HEK293 (cell line): ENCODE data around the gene PPP2R2D.

Source experiments
- OSR2 ChIP-seq: fragments of 450-650 bp; formaldehyde crosslinking; IDR thresholded peaks from 2 replicates; pipeline ENCODE4 v1.5.1; 2016; ENCODE audit warnings: missing biosample characterization, missing genetic modification characterization
- PBX3 ChIP-seq: sonication (generic); formaldehyde crosslinking; IDR thresholded peaks from 2 replicates; pipeline ENCODE4 v1.8.1; 2022; ENCODE audit warnings: mild to moderate bottlenecking, moderate library complexity, missing genetic modification reagents
- REST ChIP-seq: fragments of 450-650 bp; formaldehyde crosslinking; IDR thresholded peaks from 2 replicates; pipeline ENCODE4 v1.5.1; 2016; ENCODE audit warnings: missing biosample characterization, missing genetic modification characterization
- ZBTB11 ChIP-seq: fragments of 450-650 bp; formaldehyde crosslinking; conservative IDR thresholded peaks from 2 replicates; pipeline ENCODE4 v1.5.1; 2016; ENCODE audit warnings: low read depth, missing biosample characterization, missing genetic modification characterization
- ZBTB20 ChIP-seq: fragments of 450-650 bp; formaldehyde crosslinking; IDR thresholded peaks from 2 replicates; pipeline ENCODE4 v1.5.1; 2016; ENCODE audit warnings: missing biosample characterization, missing genetic modification characterization
- ZNF274 ChIP-seq, 2 experiments: fragments of 200-500 bp in 1 of 2; fragments of 450-650 bp in 1 of 2; sonication (Bioruptor generic) in 1 of 2; formaldehyde crosslinking in 1 of 2; IDR thresholded peaks; 2 replicates each; pipeline versions ENCODE4 v1.5.1 to v1.6.1; 2014 to 2016; ENCODE audit warnings: borderline replicate concordance in 1 of 2, inconsistent platforms in 1 of 2, low read length in 1 of 2, missing biosample characterization in 1 of 2, missing genetic modification characterization in 1 of 2
- ZNF324 ChIP-seq: fragments of 450-650 bp; formaldehyde crosslinking; IDR thresholded peaks from 2 replicates; pipeline ENCODE4 v1.5.1; 2016; ENCODE audit warnings: missing biosample characterization, missing genetic modification characterization
- ZNF335 ChIP-seq: fragments of 450-650 bp; formaldehyde crosslinking; conservative IDR thresholded peaks from 2 replicates; pipeline ENCODE4 v1.5.1; 2016; ENCODE audit warnings: missing biosample characterization, missing genetic modification characterization
- ZNF596 ChIP-seq: fragments of 450-650 bp; IDR thresholded peaks from 2 replicates; pipeline ENCODE4 v1.5.0; 2018; ENCODE audit warnings: missing biosample characterization, mild to moderate bottlenecking, missing genetic modification characterization, moderate library complexity
- ZNF837 ChIP-seq: fragments of 450-650 bp; formaldehyde crosslinking; IDR thresholded peaks from 2 replicates; pipeline ENCODE4 v1.5.1; 2016; ENCODE audit warnings: missing biosample characterization, missing genetic modification characterization
- TF ChIP-seq, protein P1 (sequence below): fragments of 450-650 bp; formaldehyde crosslinking; IDR thresholded peaks from 2 replicates; pipeline ENCODE4 v1.5.1; 2016; ENCODE audit warnings: missing biosample characterization, missing genetic modification characterization
- TF ChIP-seq, protein P2 (sequence below): fragments of 450-650 bp; formaldehyde crosslinking; optimal IDR thresholded peaks from 2 replicates; pipeline ENCODE3; 2016; ENCODE audit warnings: missing biosample characterization, mild to moderate bottlenecking, missing genetic modification characterization
- TF ChIP-seq, protein P3 (sequence below): fragments of 450-650 bp; formaldehyde crosslinking; IDR thresholded peaks from 2 replicates; pipeline ENCODE4 v1.5.1; 2016; ENCODE audit warnings: missing biosample characterization, missing genetic modification characterization
- TF ChIP-seq, protein P4 (sequence below): fragments of 450-650 bp; formaldehyde crosslinking; IDR thresholded peaks from 2 replicates; pipeline ENCODE4 v1.5.1; 2016; ENCODE audit warnings: missing biosample characterization, missing genetic modification characterization, borderline replicate concordance

DNA sequence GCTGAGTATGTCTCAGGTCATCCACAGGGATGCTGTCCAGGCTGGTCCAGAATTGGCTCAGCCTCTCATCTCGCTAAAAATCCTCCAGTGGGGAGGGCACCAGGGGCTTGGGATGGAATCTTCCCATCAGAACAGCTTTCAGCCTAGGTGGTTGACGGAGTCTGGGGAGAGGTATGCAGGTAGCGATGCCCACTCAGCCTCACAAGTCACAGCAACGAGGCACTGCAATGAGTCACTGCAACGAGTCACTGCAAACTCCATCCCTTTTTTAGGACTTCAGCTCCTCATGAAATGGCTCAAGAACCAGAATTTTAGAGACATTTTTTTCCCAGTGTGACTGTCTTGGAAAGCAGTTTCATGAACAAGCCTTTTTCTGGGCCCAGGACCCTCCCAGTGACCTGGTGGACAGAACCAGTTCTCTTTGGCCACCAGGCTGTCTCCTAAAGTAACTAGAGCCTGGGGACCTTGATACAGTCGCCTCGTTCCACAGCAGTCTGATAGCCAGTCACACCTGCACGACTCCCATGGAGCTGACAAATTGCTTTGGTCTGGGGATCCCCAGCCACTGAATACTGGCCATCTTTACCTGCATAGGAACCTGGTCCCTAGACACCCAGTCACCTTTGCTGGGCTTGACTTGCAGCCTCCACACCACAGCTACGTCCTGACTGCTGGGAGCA lies 41.3 kb upstream of the PPP2R2D start:
- TF ChIP-seq ZBTB20, result no peak
- TF ChIP-seq, protein P1, sequence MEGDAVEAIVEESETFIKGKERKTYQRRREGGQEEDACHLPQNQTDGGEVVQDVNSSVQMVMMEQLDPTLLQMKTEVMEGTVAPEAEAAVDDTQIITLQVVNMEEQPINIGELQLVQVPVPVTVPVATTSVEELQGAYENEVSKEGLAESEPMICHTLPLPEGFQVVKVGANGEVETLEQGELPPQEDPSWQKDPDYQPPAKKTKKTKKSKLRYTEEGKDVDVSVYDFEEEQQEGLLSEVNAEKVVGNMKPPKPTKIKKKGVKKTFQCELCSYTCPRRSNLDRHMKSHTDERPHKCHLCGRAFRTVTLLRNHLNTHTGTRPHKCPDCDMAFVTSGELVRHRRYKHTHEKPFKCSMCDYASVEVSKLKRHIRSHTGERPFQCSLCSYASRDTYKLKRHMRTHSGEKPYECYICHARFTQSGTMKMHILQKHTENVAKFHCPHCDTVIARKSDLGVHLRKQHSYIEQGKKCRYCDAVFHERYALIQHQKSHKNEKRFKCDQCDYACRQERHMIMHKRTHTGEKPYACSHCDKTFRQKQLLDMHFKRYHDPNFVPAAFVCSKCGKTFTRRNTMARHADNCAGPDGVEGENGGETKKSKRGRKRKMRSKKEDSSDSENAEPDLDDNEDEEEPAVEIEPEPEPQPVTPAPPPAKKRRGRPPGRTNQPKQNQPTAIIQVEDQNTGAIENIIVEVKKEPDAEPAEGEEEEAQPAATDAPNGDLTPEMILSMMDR, result no peak
- TF ChIP-seq REST (tag by site-specific recombination), result no peak
- TF ChIP-seq OSR2 (tag by site-specific recombination), result no peak
- TF ChIP-seq ZNF335, result no peak
- no peak for TF ChIP-seq ZNF324 (tag by site-specific recombination)
- TF ChIP-seq, protein P2, sequence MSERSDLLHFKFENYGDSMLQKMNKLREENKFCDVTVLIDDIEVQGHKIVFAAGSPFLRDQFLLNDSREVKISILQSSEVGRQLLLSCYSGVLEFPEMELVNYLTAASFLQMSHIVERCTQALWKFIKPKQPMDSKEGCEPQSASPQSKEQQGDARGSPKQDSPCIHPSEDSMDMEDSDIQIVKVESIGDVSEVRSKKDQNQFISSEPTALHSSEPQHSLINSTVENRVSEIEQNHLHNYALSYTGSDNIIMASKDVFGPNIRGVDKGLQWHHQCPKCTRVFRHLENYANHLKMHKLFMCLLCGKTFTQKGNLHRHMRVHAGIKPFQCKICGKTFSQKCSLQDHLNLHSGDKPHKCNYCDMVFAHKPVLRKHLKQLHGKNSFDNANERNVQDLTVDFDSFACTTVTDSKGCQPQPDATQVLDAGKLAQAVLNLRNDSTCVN (tag by site-specific recombination), result no peak
- TF ChIP-seq ZNF596 (tag by site-specific recombination), result no peak
- TF ChIP-seq, protein P3, sequence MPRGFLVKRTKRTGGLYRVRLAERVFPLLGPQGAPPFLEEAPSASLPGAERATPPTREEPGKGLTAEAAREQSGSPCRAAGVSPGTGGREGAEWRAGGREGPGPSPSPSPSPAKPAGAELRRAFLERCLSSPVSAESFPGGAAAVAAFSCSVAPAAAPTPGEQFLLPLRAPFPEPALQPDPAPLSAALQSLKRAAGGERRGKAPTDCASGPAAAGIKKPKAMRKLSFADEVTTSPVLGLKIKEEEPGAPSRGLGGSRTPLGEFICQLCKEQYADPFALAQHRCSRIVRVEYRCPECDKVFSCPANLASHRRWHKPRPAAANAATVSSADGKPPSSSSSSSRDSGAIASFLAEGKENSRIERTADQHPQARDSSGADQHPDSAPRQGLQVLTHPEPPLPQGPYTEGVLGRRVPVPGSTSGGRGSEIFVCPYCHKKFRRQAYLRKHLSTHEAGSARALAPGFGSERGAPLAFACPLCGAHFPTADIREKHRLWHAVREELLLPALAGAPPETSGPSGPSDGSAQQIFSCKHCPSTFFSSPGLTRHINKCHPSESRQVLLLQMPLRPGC, result no peak
- TF ChIP-seq, protein P4, sequence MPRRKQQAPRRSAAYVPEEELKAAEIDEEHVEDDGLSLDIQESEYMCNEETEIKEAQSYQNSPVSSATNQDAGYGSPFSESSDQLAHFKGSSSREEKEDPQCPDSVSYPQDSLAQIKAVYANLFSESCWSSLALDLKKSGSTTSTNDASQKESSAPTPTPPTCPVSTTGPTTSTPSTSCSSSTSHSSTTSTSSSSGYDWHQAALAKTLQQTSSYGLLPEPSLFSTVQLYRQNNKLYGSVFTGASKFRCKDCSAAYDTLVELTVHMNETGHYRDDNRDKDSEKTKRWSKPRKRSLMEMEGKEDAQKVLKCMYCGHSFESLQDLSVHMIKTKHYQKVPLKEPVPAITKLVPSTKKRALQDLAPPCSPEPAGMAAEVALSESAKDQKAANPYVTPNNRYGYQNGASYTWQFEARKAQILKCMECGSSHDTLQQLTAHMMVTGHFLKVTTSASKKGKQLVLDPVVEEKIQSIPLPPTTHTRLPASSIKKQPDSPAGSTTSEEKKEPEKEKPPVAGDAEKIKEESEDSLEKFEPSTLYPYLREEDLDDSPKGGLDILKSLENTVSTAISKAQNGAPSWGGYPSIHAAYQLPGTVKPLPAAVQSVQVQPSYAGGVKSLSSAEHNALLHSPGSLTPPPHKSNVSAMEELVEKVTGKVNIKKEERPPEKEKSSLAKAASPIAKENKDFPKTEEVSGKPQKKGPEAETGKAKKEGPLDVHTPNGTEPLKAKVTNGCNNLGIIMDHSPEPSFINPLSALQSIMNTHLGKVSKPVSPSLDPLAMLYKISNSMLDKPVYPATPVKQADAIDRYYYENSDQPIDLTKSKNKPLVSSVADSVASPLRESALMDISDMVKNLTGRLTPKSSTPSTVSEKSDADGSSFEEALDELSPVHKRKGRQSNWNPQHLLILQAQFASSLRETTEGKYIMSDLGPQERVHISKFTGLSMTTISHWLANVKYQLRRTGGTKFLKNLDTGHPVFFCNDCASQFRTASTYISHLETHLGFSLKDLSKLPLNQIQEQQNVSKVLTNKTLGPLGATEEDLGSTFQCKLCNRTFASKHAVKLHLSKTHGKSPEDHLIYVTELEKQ, result no peak
- TF ChIP-seq PBX3 (CRISPR knock-in tag), result no peak
- no peak for TF ChIP-seq ZNF837 (tag by site-specific recombination)
- no peak for TF ChIP-seq ZNF274 (IDR thresholded peaks at IDR 0.05; ENCODE audit: low read length)
- TF ChIP-seq ZNF274 (tag by site-specific recombination; IDR thresholded peaks at IDR 0.05; ENCODE audit: borderline replicate concordance), result no peak
- TF ChIP-seq ZBTB11 (tag by site-specific recombination), result no peak
